ENCODE data around the gene TNFRSF8. TPM values are rescaled to one million over a fixed set of nuclear protein-coding genes. Genes with fewer than 3 reads are reported as not detected.

TNFRSF8 gene
- polyA plus RNA-seq, 2 of the 4 experiments (the other 2 are of a cell fraction): 0.05 TPM; not detected in 1

DNA sequence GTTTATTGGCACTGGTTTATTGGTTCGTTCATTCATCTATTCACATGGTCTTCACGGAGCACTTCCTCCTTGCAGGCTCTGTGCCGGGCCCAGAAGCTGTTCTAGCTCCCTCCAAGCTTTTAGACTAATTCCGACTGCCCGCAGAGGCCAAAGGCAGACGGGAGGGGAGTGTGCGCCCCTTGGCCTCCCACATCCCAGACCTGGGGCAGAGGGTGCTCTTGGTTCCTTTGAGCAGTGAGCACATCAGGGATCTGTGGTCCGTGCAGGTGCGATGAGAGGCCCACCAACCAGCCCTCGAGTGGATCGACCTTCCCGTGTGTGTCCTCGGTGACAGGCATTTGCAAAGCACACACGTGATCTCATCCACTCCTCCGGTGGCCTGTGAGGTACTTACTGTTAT lies 65.0 kb downstream of the TNFRSF8 start:
- TF ChIP-seq ELK1 (IDR thresholded peaks at IDR 0.05; ENCODE audit: low read depth, low read length): no peak
- TF ChIP-seq GATA3 (IDR thresholded peaks at IDR 0.05; ENCODE audit: borderline replicate concordance): no peak
- no peak for TF ChIP-seq ZFP36 (IDR thresholded peaks at IDR 0.05; ENCODE audit: borderline replicate concordance, partially characterized antibody)
- TF ChIP-seq FOSB (CRISPR knock-in tag; IDR thresholded peaks at IDR 0.05): no peak
- no peak for TF ChIP-seq REST (IDR thresholded peaks at IDR 0.05)
- TF ChIP-seq TFCP2L1 (CRISPR knock-in tag; IDR thresholded peaks at IDR 0.05): no peak
- no peak for TF ChIP-seq CBX2 (IDR thresholded peaks at IDR 0.05; ENCODE audit: borderline replicate concordance, low read depth)
- TF ChIP-seq EP300 (IDR thresholded peaks at IDR 0.05): no peak
- no peak for TF ChIP-seq KDM5A (IDR thresholded peaks at IDR 0.05)
- no peak for TF ChIP-seq RAD21 (conservative IDR thresholded peaks at IDR 0.05 in 1 of 2, IDR thresholded peaks at IDR 0.05 in 1 of 2)
- no peak for TF ChIP-seq ESRRA (IDR thresholded peaks at IDR 0.05; ENCODE audit: borderline replicate concordance, low read length)
- 69% methylated on average over 10 of the region's 15 CpGs for WGBS (ENCODE audit: missing lambda C conversion rate)
- CTCF ChIA-PET: interaction anchor here (8.7 kb wide), 1 partner anchor 80 kb away, joined by 229 read pairs; no protein-coding TSS in a partner anchor
- POLR2A ChIA-PET: no interaction called here
- Histone ChIP-seq H3K4me1 (no peaks in the 10 kb centered on the region), H3K9me3 (no peaks in the 10 kb centered on the region), H3K4me3 (no peak overlapping the region), H3K4me2 (no peak overlapping the region), H3K27ac (no peak overlapping the region)
- DNase-seq (ENCODE audit: low read depth in 1 of 2, low spot score in 1 of 2) (no peak), ATAC-seq (no peak), FAIRE-seq (no peak)

DNA sequence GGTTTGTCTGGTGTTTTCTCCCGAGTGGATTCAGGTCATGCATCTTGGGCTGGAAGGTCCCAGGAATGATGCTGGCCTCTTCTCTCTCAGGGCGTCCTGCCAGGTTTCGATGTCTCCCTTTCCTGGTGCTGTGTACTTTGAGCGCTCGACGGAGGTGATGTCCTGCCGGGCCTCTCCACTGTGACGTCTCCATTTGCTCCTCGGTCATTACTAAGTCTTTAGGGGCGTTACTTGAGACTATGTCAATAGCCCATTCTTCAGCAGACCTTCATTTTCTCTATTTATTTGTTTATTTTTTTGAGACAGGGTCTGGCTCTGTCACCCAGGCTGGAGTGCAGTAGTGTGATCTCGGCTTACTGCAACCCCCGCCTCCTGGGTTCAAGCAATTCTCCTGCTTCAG lies 66.5 kb downstream of the TNFRSF8 start:
- H3K9me3 ChIP-seq: no peaks in the 10 kb centered on the region
- TF ChIP-seq HMGXB4 (CRISPR knock-in tag; IDR thresholded peaks at IDR 0.05; ENCODE audit: borderline replicate concordance): no peak
- TF ChIP-seq RFX5 (IDR thresholded peaks at IDR 0.05): no peak
- no peak for TF ChIP-seq MYC (IDR thresholded peaks at IDR 0.05; ENCODE audit: borderline replicate concordance, low read length)
- no peak for TF ChIP-seq FOSL2 (IDR thresholded peaks at IDR 0.05)
- TF ChIP-seq FOSL2 (CRISPR knock-in tag; IDR thresholded peaks at IDR 0.05): no peak
- TF ChIP-seq ATOH8 (CRISPR knock-in tag; IDR thresholded peaks at IDR 0.05; ENCODE audit: low read depth): no peak
- no peak for TF ChIP-seq HOXB13 (CRISPR knock-in tag; IDR thresholded peaks at IDR 0.05; ENCODE audit: low read depth)
- TF ChIP-seq PBX3 (IDR thresholded peaks at IDR 0.05): no peak
- ATAC-seq (no peak), DNase-seq (ENCODE audit: low read depth in 1 of 2, low spot score in 1 of 2) (no peak), FAIRE-seq (no peak)
- H3K27ac ChIP-seq: no peak overlapping the region
- no peaks in the 10 kb centered on the region for H3K4me1 ChIP-seq
- no peak overlapping the region for H3K4me2 ChIP-seq
- no peak overlapping the region for H3K4me3 ChIP-seq
- WGBS (ENCODE audit: missing lambda C conversion rate): 65% methylated on average over 11 of the region's 12 CpGs
- CTCF ChIA-PET: interaction anchor here (1.3 kb wide), 1 partner anchor 79 kb away, joined by 5 read pairs; no protein-coding TSS in a partner anchor
- POLR2A ChIA-PET: no interaction called here

Data from A549 (cell line).